Hematopoietic multipotent progenitor cell treated with erythropoietin and hydrocortisone succinate and interleukin-3 and kit ligand, for 15 days (in vitro differentiated cells): ENCODE results near the gene MAPKAPK3.

Experiments
- DNase-seq: peaks from one replicate; pipeline ENCODE4 v3.0.0-alpha.2; 2015; ENCODE audit warnings: low spot score

Gene MAPKAPK3

GRCh38 chr3:50627407-50628051 lies 10.6 kb downstream of the MAPKAPK3 start:
- no peak for DNase-seq

- no peak for DNase-seq
These were observed 11.7 kb downstream of the MAPKAPK3 start for GRCh38 chr3:50628601-50629000.

- DNase-seq = no peak
These were observed 13.4 kb downstream of the MAPKAPK3 start for GRCh38 chr3:50630394-50630793.

GRCh38 chr3:50630877-50631276 lies 13.9 kb downstream of the MAPKAPK3 start:
- no peak for DNase-seq

GRCh38 chr3:50632450-50632849 lies 15.5 kb downstream of the MAPKAPK3 start:
- DNase-seq = no peak

- no peak for DNase-seq
These were observed 16.4 kb downstream of the MAPKAPK3 start for GRCh38 chr3:50633230-50633790.

GRCh38 chr3:50635066-50635465 lies 18.1 kb downstream of the MAPKAPK3 start:
- no peak for DNase-seq

- DNase-seq = no peak
These were observed 20.1 kb downstream of the MAPKAPK3 start for GRCh38 chr3:50637011-50637410.

- no peak for DNase-seq
These were observed 21.0 kb downstream of the MAPKAPK3 start for GRCh38 chr3:50637945-50638344.

- no peak for DNase-seq
These were observed 22.1 kb downstream of the MAPKAPK3 start for GRCh38 chr3:50639055-50639494.

- DNase-seq = no peak
These were observed 25.4 kb downstream of the MAPKAPK3 start for GRCh38 chr3:50642382-50642781.

- DNase-seq = no peak
These were observed 27.6 kb downstream of the MAPKAPK3 start for GRCh38 chr3:50644561-50644960.

GRCh38 chr3:50645378-50645777 lies 28.4 kb downstream of the MAPKAPK3 start:
- no peak for DNase-seq

- no peak for DNase-seq
These were observed 31.4 kb downstream of the MAPKAPK3 start for GRCh38 chr3:50648313-50648712.

- no peak for DNase-seq
These were observed 32.0 kb downstream of the MAPKAPK3 start for GRCh38 chr3:50648944-50649343.

- DNase-seq = no peak
These were observed 32.5 kb downstream of the MAPKAPK3 start for GRCh38 chr3:50649451-50649931.

- DNase-seq = no peak
These were observed 33.1 kb downstream of the MAPKAPK3 start for GRCh38 chr3:50650018-50650417.

GRCh38 chr3:50651445-50651844 lies 34.5 kb downstream of the MAPKAPK3 start:
- no peak for DNase-seq

GRCh38 chr3:50651920-50652529 lies 35.1 kb downstream of the MAPKAPK3 start:
- no peak for DNase-seq

GRCh38 chr3:50652709-50653108 lies 35.8 kb downstream of the MAPKAPK3 start:
- DNase-seq = peak; percentile 47

- no peak for DNase-seq
These were observed 37.1 kb downstream of the MAPKAPK3 start for GRCh38 chr3:50653937-50654595.

GRCh38 chr3:50655009-50655830 lies 38.3 kb downstream of the MAPKAPK3 start:
- no peak for DNase-seq
